Measurements from ENCODE around the gene VPS72. TPM values are rescaled to one million over a fixed set of nuclear protein-coding genes. Genes with fewer than 3 reads are reported as not detected.

Gene VPS72
- total and polyA plus RNA-seq, 11 donors, result 29.6 to 49.1 (median 38.1) TPM

GRCh38 chr1:151132335-151133017 is 57.5 kb downstream of the VPS72 start:
- H3K27ac ChIP-seq, result peak overlapping the region in 7 of 12 donors; percentile 12 to 72 (median 61)
- intact Hi-C loops (cut with DNase I), result no loop called here
- peaks cover 0 to 27% (median 3%) of the 10 kb centered on the region in 12 donors for H3K4me1 ChIP-seq
- TF ChIP-seq POLR2A (IDR thresholded peaks at IDR 0.05), result no peak
- TF ChIP-seq, protein P1, sequence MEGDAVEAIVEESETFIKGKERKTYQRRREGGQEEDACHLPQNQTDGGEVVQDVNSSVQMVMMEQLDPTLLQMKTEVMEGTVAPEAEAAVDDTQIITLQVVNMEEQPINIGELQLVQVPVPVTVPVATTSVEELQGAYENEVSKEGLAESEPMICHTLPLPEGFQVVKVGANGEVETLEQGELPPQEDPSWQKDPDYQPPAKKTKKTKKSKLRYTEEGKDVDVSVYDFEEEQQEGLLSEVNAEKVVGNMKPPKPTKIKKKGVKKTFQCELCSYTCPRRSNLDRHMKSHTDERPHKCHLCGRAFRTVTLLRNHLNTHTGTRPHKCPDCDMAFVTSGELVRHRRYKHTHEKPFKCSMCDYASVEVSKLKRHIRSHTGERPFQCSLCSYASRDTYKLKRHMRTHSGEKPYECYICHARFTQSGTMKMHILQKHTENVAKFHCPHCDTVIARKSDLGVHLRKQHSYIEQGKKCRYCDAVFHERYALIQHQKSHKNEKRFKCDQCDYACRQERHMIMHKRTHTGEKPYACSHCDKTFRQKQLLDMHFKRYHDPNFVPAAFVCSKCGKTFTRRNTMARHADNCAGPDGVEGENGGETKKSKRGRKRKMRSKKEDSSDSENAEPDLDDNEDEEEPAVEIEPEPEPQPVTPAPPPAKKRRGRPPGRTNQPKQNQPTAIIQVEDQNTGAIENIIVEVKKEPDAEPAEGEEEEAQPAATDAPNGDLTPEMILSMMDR (IDR thresholded peaks at IDR 0.05), result no peak
- ATAC-seq (no peak), DNase-seq (no peak)
- WGBS, 4 donors, result 74 to 81% (median 78%) methylated on average over 23 to 74 of the region's 74 CpGs
- H3K4me3 ChIP-seq, result peak overlapping the region in 10 of 12 donors; percentile 18 to 61 (median 46)
- H3K36me3 ChIP-seq, result peaks cover 2 to 50% (median 38%) of the 10 kb centered on the region in 9 donors
- H3K9me3 ChIP-seq, result no peaks in the 10 kb centered on the region
- H3K27me3 ChIP-seq, result no peaks in the 10 kb centered on the region

GRCh38 chr1:151131701-151132334 is 58.2 kb downstream of the VPS72 start:
- TF ChIP-seq, protein P1 (IDR thresholded peaks at IDR 0.05), result no peak
- TF ChIP-seq POLR2A (IDR thresholded peaks at IDR 0.05), result no peak
- no peaks in the 10 kb centered on the region for H3K27me3 ChIP-seq
- DNase-seq (peak in 1 of 5 donors; percentile 35), ATAC-seq (peak; percentile 27 to 60 (median 44))
- peaks cover 2 to 49% (median 34%) of the 10 kb centered on the region in 9 donors for H3K36me3 ChIP-seq
- 49 to 67% (median 56%) methylated on average over 36 to 39 of the region's 39 CpGs for WGBS, 4 donors
- peak overlapping the region in 10 of 12 donors; percentile 20 to 72 (median 50) for H3K27ac ChIP-seq
- H3K4me3 ChIP-seq, result peak overlapping the region in 10 of 12 donors; percentile 21 to 61 (median 46)
- intact Hi-C loops (cut with DNase I), result no loop called here
- H3K9me3 ChIP-seq, result no peaks in the 10 kb centered on the region
- H3K4me1 ChIP-seq, result peaks cover 0 to 27% (median 3%) of the 10 kb centered on the region in 12 donors

GRCh38 chr1:151130987-151131586 is 58.9 kb downstream of the VPS72 start:
- ATAC-seq, result peak; percentile 85 to 91 (median 88)
- Histone ChIP-seq H3K4me3 (peak overlapping the region in 10 of 12 donors; percentile 21 to 61 (median 46)), H3K27me3 (no peaks in the 10 kb centered on the region), H3K36me3 (peaks cover 0 to 42% (median 27%) of the 10 kb centered on the region in 9 donors), H3K9me3 (no peaks in the 10 kb centered on the region), H3K4me1 (peaks cover 0 to 27% (median 3%) of the 10 kb centered on the region in 12 donors), H3K27ac (peak overlapping the region in 10 of 12 donors; percentile 20 to 72 (median 50))
- DNase-seq, result peak; percentile 84 to 91 (median 87)
- peak in 1 of 2 donors; percentile 35 for TF ChIP-seq POLR2A (IDR thresholded peaks at IDR 0.05)
- TF ChIP-seq, protein P1 (IDR thresholded peaks at IDR 0.05), result peak in 4 of 12 donors; percentile 5 to 22 (median 18)
- 22 to 42% (median 26%) methylated on average over 30 to 45 of the region's 45 CpGs for WGBS, 4 donors
- intact Hi-C loops (cut with DNase I), result no loop called here

GRCh38 chr1:151128800-151129199 is 61.2 kb downstream of the VPS72 start:
- 46 to 62% (median 47%) methylated on average over 6 of the region's 6 CpGs for WGBS, 4 donors
- no peak for ATAC-seq
- Histone ChIP-seq H3K27me3 (no peaks in the 10 kb centered on the region), H3K27ac (no peak overlapping the region), H3K9me3 (no peaks in the 10 kb centered on the region), H3K4me3 (no peak overlapping the region), H3K4me1 (peaks cover 0 to 27% (median 3%) of the 10 kb centered on the region in 12 donors), H3K36me3 (peaks cover 0 to 31% (median 10%) of the 10 kb centered on the region in 9 donors)
- intact Hi-C loops (cut with DNase I), result no loop called here
- TF ChIP-seq, protein P1 (IDR thresholded peaks at IDR 0.05), result no peak
- TF ChIP-seq POLR2A (IDR thresholded peaks at IDR 0.05), result no peak
- no peak for DNase-seq

Data from heart left ventricle (tissue), 16 donors.